Epithelial cell of proximal tubule (primary cell): Measurements from ENCODE around the gene AMOTL1. TPM values are rescaled to one million over a fixed set of nuclear protein-coding genes. Genes with fewer than 3 reads are reported as not detected.

Source experiments
- DNase-seq: peaks from one replicate; pipeline ENCODE4 v3.0.0-alpha.2; 2011; ENCODE audit warnings: low read depth
- H3K4me3 ChIP-seq: 2 replicates; pipeline ENCODE4 v1.5.1; 2011; ENCODE audit warnings: low read depth, mild to moderate bottlenecking, low read length
- CTCF ChIP-seq: conservative IDR thresholded peaks from 2 replicates; pipeline ENCODE4 v1.5.1; 2012; ENCODE audit warnings: low read depth, mild to moderate bottlenecking, low read length
- total RNA-seq: library from RNA; depleted of rRNA; stranded (reverse); fragments of >200 nt; gene quantifications from 2 replicates; pipeline ENCODE4 v1.2.3, GENCODE V29; 2015

Gene AMOTL1
- total RNA-seq, 1 donor from 2014 or later = 31.8 TPM

GRCh38 chr11:94877443-94878200, 109.5 kb downstream of the AMOTL1 start:
- DNase-seq = no peak
- no peak overlapping the region for H3K4me3 ChIP-seq
- no peak for TF ChIP-seq CTCF

- TF ChIP-seq CTCF = no peak
- H3K4me3 ChIP-seq = no peak overlapping the region
- no peak for DNase-seq
Observed at GRCh38 chr11:94879006-94879405, 110.8 kb downstream of the AMOTL1 start.

- H3K4me3 ChIP-seq = no peak overlapping the region
- TF ChIP-seq CTCF = no peak
- DNase-seq = no peak
Observed at GRCh38 chr11:94880216-94880615, 112.1 kb downstream of the AMOTL1 start.

- TF ChIP-seq CTCF = no peak
- no peak overlapping the region for H3K4me3 ChIP-seq
- no peak for DNase-seq
Observed at GRCh38 chr11:94882931-94883330, 114.8 kb downstream of the AMOTL1 start.

- no peak for TF ChIP-seq CTCF
- no peak overlapping the region for H3K4me3 ChIP-seq
- no peak for DNase-seq
Observed at GRCh38 chr11:94883878-94884277, 115.7 kb downstream of the AMOTL1 start.

- TF ChIP-seq CTCF = no peak
Observed at GRCh38 chr11:94884376-94884775, 116.2 kb downstream of the AMOTL1 start.

GRCh38 chr11:94885133-94885532, 117.0 kb downstream of the AMOTL1 start:
- peak; percentile 95 for DNase-seq
- no peak overlapping the region for H3K4me3 ChIP-seq
- TF ChIP-seq CTCF = no peak

More at GRCh38 chr11:94884376-94884775, 116.2 kb downstream of the AMOTL1 start:
- no peak for DNase-seq
- H3K4me3 ChIP-seq = no peak overlapping the region
